Large intestine (tissue), 3 donors: ENCODE measurements around the gene ZNF280D. TPM values are rescaled to one million over a fixed set of nuclear protein-coding genes. Genes with fewer than 3 reads are reported as not detected.
"Not testable (repeated sequence)": the region's sequence is repeated elsewhere in the genome, so short reads cannot be mapped to it uniquely, and the experiment has no call there.

Source experiments
- DNase-seq, 2 donors: peaks; one replicate each; pipeline versions ENCODE4 v3.0.0 to v3.0.0-alpha.2; 2013
- H3K27ac ChIP-seq: one replicate; pipeline ENCODE4 v1.5.1; 2013; ENCODE audit warnings: low read length
- H3K27me3 ChIP-seq: 2 replicates; pipeline ENCODE4 v1.6.1; 2013; ENCODE audit warnings: low read length; ENCODE audit not compliant: control insufficient read depth, insufficient read depth
- H3K36me3 ChIP-seq: 2 replicates; pipeline ENCODE4 v1.6.1; 2013; ENCODE audit warnings: low read length; ENCODE audit not compliant: control insufficient read depth, insufficient read depth
- H3K4me1 ChIP-seq: one replicate; pipeline ENCODE4 v1.6.1; 2013; ENCODE audit warnings: low read length; ENCODE audit not compliant: control insufficient read depth, insufficient read depth
- H3K4me3 ChIP-seq: one replicate; pipeline ENCODE4 v1.5.1; 2013; ENCODE audit warnings: low read length
- H3K9me3 ChIP-seq: one replicate; pipeline ENCODE4 v1.6.1; 2013; ENCODE audit warnings: mild to moderate bottlenecking, low read depth, low read length, moderate library complexity; ENCODE audit not compliant: control insufficient read depth
- WGBS: methylation state at CpG from one replicate; pipeline ENCODE4 v1.1.5; 2013; ENCODE audit warnings: low lambda C conversion rate; ENCODE audit not compliant: insufficient coverage; 5-methylcytosine and 5-hydroxymethylcytosine counted together
- polyA plus RNA-seq: library from polyadenylated mRNA; unstranded; fragments of 120-200 nt; gene quantifications from one replicate; pipeline ENCODE4 v1.2.1, GENCODE V29; 2013

ZNF280D gene
- polyA plus RNA-seq, 1 donor = 43.7 TPM

DNA sequence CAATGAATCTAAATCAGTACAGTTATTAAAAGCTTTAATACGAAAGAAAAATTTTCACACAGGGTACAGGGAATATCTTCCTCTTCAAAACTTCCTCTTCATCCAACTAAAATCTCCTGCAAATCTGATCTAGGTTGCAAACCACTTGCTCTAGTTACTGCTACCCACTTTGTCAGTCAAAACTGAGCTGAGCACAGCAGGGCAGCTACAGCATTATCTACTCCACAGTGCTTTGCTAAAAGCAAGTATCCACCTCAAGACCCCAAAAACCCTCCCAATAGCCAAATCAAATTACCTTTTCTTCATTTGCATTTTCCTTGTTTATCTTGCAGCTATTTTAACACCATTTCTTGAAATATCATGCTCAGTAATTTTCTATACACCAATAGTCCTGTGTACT is 14.7 kb downstream of the ZNF280D start:
- 83% methylated on average over 1 of the region's 1 CpG for WGBS
- no peaks in the 10 kb centered on the region for H3K36me3 ChIP-seq
- H3K4me3 ChIP-seq = no peak overlapping the region
- no peak overlapping the region for H3K27ac ChIP-seq
- H3K4me1 ChIP-seq = no peaks in the 10 kb centered on the region
- DNase-seq = no peak
- H3K9me3 ChIP-seq = no peaks in the 10 kb centered on the region
- H3K27me3 ChIP-seq = no peaks in the 10 kb centered on the region

DNA sequence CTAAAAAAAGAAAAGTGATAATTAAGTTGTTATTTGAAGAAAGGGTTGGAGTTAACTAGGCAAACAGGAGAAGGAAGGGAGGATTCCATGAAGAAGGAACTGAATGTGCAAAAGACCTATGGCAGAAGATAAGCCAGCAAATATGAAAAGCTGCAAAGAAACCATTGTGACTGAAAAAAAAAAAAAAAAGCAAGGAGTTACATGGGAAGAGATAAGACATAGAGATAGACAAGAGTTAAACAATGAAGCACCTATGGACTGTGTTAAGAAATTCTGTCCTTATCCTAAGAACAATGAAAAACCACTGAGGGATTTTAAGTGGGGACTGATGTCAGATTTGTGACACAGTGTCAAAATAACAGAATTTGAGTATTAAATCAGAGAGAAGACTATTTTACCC is 17.0 kb downstream of the ZNF280D start:
- H3K36me3 ChIP-seq = no peaks in the 10 kb centered on the region
- H3K27ac ChIP-seq = no peak overlapping the region
- H3K9me3 ChIP-seq = no peaks in the 10 kb centered on the region
- H3K4me3 ChIP-seq = no peak overlapping the region
- H3K27me3 ChIP-seq = no peaks in the 10 kb centered on the region
- H3K4me1 ChIP-seq = no peaks in the 10 kb centered on the region
- no peak for DNase-seq

DNA sequence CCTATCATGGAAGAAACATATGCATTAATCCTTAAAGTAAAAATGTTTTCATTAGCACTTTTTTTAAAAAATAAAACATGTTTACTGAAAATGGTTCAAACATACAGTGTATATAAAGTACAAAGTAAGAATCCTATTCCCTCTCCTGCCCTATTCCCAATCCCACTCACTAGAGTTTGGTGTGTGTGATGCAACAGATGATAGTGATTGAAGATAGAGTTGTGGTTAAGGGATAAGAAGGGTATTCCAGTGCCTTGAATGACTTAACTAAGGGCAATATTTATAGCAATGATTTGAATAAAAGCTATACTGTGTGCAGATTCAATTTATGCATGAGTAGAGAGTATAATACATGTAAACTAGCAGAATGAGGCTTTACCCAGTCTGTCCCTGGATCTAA is 18.1 kb downstream of the ZNF280D start:
- H3K4me3 ChIP-seq = no peak overlapping the region
- no peak overlapping the region for H3K27ac ChIP-seq
- H3K27me3 ChIP-seq = no peaks in the 10 kb centered on the region
- no peaks in the 10 kb centered on the region for H3K9me3 ChIP-seq
- DNase-seq = no peak
- no peaks in the 10 kb centered on the region for H3K36me3 ChIP-seq
- no peaks in the 10 kb centered on the region for H3K4me1 ChIP-seq

DNA sequence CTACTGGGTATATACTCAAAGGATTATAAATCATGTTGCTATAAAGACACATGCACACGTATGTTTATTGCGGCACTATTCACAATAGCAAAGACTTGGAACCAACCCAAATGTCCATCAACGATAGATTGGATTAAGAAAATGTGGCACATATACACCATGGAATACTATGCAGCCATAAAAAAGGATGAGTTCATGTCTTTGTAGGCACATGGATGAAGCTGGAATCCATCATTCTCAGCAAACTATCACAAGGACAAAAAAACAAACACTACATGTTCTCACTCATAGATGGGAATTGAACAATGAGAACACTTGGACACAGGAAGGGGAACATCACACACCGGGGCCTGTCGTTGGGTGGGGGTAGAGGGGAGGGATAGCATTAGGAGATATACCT is 23.8 kb downstream of the ZNF280D start:
- H3K4me3 ChIP-seq = not testable (repeated sequence)

DNA sequence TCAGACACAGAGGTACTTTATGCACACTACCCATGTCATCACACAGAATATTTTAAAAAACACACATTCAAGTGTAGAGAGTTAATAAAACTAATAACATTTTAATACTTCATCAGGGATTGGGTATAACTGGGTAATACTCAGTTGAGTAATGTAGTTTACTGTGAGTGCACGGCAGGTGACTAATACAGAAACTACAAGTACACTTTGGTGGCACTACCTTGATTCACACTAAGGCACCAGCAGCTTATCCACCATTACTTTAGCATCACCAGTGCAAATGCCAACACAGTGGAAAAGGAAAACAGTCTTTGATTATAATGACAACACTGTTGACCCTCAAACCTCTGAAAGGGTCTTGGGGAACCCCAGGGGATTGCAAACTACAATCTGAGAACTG is 33.6 kb downstream of the ZNF280D start:
- Histone ChIP-seq H3K27ac (no peak overlapping the region), H3K4me3 (no peak overlapping the region), H3K4me1 (no peaks in the 10 kb centered on the region), H3K27me3 (no peaks in the 10 kb centered on the region), H3K36me3 (peaks cover 24% of the 10 kb centered on the region), H3K9me3 (no peaks in the 10 kb centered on the region)
- no CpG with 5 or more reads among the region's 1 CpG for WGBS
- no peak for DNase-seq

More for the DNA sequence above, 23.8 kb downstream of the ZNF280D start:
- DNase-seq, H3K9me3 ChIP-seq, H3K36me3 ChIP-seq, H3K4me1 ChIP-seq, H3K27me3 ChIP-seq, H3K27ac ChIP-seq: not testable (repeated sequence)
- no CpG with 5 or more reads among the region's 5 CpGs for WGBS

DNA sequence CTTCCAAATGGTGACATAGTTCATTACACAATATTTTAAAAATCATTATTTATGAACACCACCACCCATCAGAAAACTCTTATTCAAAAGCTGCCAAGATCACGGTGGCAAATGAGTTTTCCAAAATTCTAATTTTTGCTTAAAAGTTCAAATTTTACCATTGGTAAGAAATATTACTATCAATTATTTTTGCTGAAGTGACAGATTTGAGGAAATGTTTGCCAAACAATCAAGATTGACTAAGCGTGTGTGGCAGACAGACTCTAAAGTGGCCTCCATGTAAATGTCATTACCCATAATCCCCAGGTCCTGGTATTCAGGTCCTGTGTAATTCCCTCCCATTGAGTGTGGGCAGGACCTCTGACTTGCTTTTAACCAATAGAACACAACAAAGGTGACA is 35.0 kb downstream of the ZNF280D start:
- no peaks in the 10 kb centered on the region for H3K27me3 ChIP-seq
- no peak overlapping the region for H3K4me3 ChIP-seq
- no CpG with 5 or more reads among the region's 2 CpGs for WGBS
- H3K36me3 ChIP-seq = peaks cover 23% of the 10 kb centered on the region
- no peak overlapping the region for H3K27ac ChIP-seq
- no peaks in the 10 kb centered on the region for H3K4me1 ChIP-seq
- DNase-seq = no peak
- no peaks in the 10 kb centered on the region for H3K9me3 ChIP-seq

DNA sequence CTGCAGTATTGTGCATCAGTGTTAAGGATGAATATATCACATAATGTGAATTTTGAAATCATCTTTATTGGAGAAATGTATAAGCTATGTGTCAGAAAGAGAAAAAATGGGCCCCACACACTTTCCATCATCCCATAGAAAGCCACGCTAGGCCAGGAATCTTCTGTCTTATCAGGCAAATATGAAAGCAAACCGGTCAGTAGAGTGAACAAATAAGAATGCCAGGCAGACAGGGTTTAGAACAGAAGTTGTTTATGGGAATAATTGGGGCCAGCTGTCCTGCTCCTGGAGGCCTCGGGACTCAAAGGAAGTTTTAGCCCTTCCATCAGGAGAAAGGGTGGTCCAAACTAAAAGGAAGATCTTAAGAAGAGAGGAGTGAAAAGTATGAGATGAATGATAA is 39.5 kb downstream of the ZNF280D start:
- no peak overlapping the region for H3K27ac ChIP-seq
- no peak for DNase-seq

DNA sequence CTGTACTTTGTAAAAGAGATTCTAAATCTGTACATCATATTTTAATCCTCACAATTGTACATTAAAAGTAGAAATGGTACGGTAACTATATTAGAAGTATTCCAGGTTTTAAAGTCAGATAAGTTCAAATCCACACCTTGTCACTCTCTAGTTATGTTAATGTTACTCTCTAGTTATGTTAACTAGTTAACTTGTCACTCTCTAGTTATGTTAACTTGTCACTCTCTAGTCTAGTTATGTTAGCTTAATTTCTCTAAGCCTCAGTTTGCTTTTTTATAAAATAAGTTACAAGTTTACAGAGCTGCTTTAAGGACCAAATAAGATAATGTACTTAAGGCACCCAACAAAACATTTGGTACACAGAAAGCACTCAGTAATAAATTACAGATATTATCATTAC is 42.6 kb downstream of the ZNF280D start:
- Histone ChIP-seq H3K36me3 (peaks cover 6% of the 10 kb centered on the region), H3K4me1 (no peaks in the 10 kb centered on the region), H3K27ac (no peak overlapping the region), H3K4me3 (no peak overlapping the region), H3K9me3 (no peaks in the 10 kb centered on the region), H3K27me3 (no peaks in the 10 kb centered on the region)
- DNase-seq = no peak
- no CpG with 5 or more reads among the region's 1 CpG for WGBS

More for the DNA sequence above, 39.5 kb downstream of the ZNF280D start:
- no peaks in the 10 kb centered on the region for H3K27me3 ChIP-seq
- WGBS = 43% methylated on average over 1 of the region's 3 CpGs
- no peak overlapping the region for H3K4me3 ChIP-seq
- peaks cover 9% of the 10 kb centered on the region for H3K36me3 ChIP-seq
- no peaks in the 10 kb centered on the region for H3K9me3 ChIP-seq
- H3K4me1 ChIP-seq = no peaks in the 10 kb centered on the region

DNA sequence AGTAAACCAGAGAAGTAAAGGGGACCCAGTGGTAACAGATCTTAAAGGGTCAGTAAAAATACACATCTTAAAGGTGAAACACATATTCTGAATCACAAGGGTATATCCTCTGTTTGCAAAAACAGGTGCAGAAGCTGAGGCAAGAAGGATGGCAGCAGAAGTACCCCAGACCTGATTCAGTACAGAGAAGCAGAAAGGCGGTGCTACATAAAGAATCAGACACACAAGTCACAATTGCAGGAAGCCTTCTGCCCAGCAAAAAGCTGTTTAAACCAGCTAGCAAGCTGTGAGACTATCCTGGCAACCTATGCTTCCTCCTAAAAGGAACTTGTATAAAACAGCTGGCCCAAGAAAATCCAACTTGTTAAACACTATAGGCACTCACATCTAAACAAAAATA is 49.4 kb downstream of the ZNF280D start:
- H3K27me3 ChIP-seq = no peaks in the 10 kb centered on the region
- no peaks in the 10 kb centered on the region for H3K9me3 ChIP-seq
- WGBS = no CpG with 5 or more reads among the region's 1 CpG
- H3K36me3 ChIP-seq = peaks cover 3% of the 10 kb centered on the region
- no peaks in the 10 kb centered on the region for H3K4me1 ChIP-seq
- H3K27ac ChIP-seq = no peak overlapping the region
- H3K4me3 ChIP-seq = no peak overlapping the region
- no peak for DNase-seq

DNA sequence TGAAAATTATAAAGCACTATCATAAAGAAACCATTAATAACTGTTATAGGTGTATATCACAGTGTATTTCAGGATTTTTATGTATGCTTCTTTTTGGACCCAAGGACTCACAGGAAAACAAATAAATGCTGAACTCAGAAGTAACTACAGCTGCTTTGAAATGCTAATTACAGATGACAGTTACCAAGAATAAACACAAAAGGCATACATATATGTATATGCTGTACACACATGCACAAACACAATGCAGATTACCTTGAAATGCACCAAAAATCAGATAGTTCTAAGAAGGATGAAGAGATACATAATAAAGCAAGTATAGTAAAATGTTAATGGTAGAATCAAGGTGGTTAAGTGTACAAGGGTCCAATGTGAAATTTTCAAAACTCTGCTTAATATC is 52.2 kb downstream of the ZNF280D start:
- Histone ChIP-seq H3K4me3 (no peak overlapping the region), H3K27ac (no peak overlapping the region), H3K4me1 (no peaks in the 10 kb centered on the region), H3K36me3 (peaks cover 2% of the 10 kb centered on the region), H3K9me3 (no peaks in the 10 kb centered on the region), H3K27me3 (no peaks in the 10 kb centered on the region)
- DNase-seq = no peak

DNA sequence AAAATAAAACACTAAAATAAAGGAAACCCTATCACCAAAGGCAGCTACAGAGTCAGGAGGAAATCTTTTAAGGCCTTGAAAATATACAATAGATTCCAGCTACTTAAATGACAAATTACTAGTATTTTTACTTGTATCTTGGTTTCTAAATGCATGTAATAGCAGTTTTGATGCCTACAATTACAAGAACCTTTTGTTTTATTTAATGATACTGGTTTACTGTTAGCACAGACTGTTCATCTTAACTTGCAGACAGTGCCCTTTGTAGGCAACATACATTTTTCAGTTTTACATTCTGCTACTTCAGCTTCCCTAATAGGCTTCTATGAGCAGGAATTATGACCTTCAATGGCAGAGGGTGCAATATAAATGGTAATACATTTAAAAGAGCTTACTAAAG is 54.1 kb downstream of the ZNF280D start:
- no peaks in the 10 kb centered on the region for H3K4me1 ChIP-seq
- no peak overlapping the region for H3K27ac ChIP-seq
- H3K9me3 ChIP-seq = no peaks in the 10 kb centered on the region
- no peaks in the 10 kb centered on the region for H3K27me3 ChIP-seq
- DNase-seq = no peak
- no peak overlapping the region for H3K4me3 ChIP-seq
- peaks cover 2% of the 10 kb centered on the region for H3K36me3 ChIP-seq

DNA sequence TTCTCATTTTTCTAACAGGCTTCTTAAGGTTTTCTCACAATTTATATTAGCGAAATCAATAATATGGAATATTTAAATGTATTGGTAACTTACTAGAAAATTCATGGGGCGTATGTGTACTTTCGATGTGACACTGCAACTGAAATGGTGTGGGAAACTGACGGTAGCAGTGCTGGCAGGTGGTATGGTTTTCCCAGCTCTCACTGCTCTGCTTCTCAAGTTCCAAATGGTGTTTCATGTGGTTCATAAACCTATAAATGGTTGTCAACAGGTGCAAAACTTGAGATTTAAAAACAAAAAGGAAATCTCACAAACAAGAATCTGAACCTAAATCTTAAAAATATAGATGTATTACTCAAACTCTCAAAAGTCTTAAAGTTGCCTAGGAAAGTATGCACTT is 54.7 kb downstream of the ZNF280D start:
- Histone ChIP-seq H3K27me3 (no peaks in the 10 kb centered on the region), H3K27ac (no peak overlapping the region), H3K4me3 (no peak overlapping the region), H3K36me3 (peaks cover 2% of the 10 kb centered on the region), H3K9me3 (no peaks in the 10 kb centered on the region), H3K4me1 (no peaks in the 10 kb centered on the region)
- 96% methylated on average over 3 of the region's 4 CpGs for WGBS
- DNase-seq = no peak
